ENCODE results near the gene NTPCR. TPM values are rescaled to one million over a fixed set of nuclear protein-coding genes. Genes with fewer than 3 reads are reported as not detected.

The NTPCR gene
- total RNA-seq, 1 donor from 2014 or later, result 19.2 TPM

GRCh38 chr1:232917053-232917452, 33.4 kb upstream of the NTPCR start:
- DNase-seq (no peak), ATAC-seq (ENCODE audit: low read depth) (no peak)
- peaks cover 4% of the 10 kb centered on the region for H3K27me3 Mint-ChIP-seq
- H3K4me1 Mint-ChIP-seq, result no peaks in the 10 kb centered on the region
- no peaks in the 10 kb centered on the region for H3K36me3 Mint-ChIP-seq (ENCODE audit: low read depth)
- CTCF ChIA-PET, result no interaction called here
- POLR2A ChIA-PET, result no interaction called here
- intact Hi-C loops (cut with micrococcal nuclease), result no loop called here
- no peaks in the 10 kb centered on the region for H3K9me3 Mint-ChIP-seq
- no peak overlapping the region for H3K4me3 Mint-ChIP-seq
- H3K27ac Mint-ChIP-seq, result no peak overlapping the region
- TF ChIP-seq, protein P1, sequence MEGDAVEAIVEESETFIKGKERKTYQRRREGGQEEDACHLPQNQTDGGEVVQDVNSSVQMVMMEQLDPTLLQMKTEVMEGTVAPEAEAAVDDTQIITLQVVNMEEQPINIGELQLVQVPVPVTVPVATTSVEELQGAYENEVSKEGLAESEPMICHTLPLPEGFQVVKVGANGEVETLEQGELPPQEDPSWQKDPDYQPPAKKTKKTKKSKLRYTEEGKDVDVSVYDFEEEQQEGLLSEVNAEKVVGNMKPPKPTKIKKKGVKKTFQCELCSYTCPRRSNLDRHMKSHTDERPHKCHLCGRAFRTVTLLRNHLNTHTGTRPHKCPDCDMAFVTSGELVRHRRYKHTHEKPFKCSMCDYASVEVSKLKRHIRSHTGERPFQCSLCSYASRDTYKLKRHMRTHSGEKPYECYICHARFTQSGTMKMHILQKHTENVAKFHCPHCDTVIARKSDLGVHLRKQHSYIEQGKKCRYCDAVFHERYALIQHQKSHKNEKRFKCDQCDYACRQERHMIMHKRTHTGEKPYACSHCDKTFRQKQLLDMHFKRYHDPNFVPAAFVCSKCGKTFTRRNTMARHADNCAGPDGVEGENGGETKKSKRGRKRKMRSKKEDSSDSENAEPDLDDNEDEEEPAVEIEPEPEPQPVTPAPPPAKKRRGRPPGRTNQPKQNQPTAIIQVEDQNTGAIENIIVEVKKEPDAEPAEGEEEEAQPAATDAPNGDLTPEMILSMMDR (IDR thresholded peaks at IDR 0.05), result no peak

GRCh38 chr1:232921381-232921780, 29.0 kb upstream of the NTPCR start:
- Mint-ChIP-seq H3K27me3 (peaks cover 1% of the 10 kb centered on the region), H3K36me3 (ENCODE audit: low read depth) (no peaks in the 10 kb centered on the region), H3K9me3 (no peaks in the 10 kb centered on the region), H3K4me3 (no peak overlapping the region), H3K27ac (no peak overlapping the region), H3K4me1 (no peaks in the 10 kb centered on the region)
- ChIA-PET CTCF (no interaction called here), POLR2A (no interaction called here)
- DNase-seq (no peak), ATAC-seq (ENCODE audit: low read depth) (no peak)
- TF ChIP-seq, protein P1 (IDR thresholded peaks at IDR 0.05), result no peak
- intact Hi-C loops (cut with micrococcal nuclease), result no loop called here

DNA sequence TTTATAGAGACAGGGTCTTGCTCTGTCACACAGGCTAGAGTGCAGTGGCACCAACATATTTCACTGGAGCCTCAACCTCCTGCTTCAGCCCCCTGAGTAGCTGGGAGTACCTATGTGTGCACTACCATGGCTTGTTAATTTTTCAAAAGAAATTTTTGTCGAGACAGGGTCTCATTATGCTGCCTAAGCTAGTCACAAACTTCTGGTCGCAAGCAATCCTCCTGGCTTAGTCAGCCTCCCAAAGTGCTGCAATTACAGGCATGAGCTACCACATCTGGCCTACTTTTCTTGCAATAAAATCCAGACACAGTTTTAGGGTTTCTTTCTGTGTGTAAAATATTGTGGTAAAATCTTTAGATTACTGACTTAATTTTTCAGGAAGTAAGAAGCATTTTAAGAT, 27.9 kb upstream of the NTPCR start:
- Mint-ChIP-seq H3K27me3 (no peaks in the 10 kb centered on the region), H3K27ac (no peak overlapping the region), H3K36me3 (ENCODE audit: low read depth) (no peaks in the 10 kb centered on the region), H3K9me3 (peaks cover 2% of the 10 kb centered on the region), H3K4me1 (no peaks in the 10 kb centered on the region), H3K4me3 (no peak overlapping the region)
- ChIA-PET POLR2A (no interaction called here), CTCF (no interaction called here)
- intact Hi-C loops (cut with micrococcal nuclease), result no loop called here
- ATAC-seq (ENCODE audit: low read depth), result no peak
- DNase-seq, result no peak
- TF ChIP-seq, protein P1 (IDR thresholded peaks at IDR 0.05), result no peak

GRCh38 chr1:232923739-232924386, 26.5 kb upstream of the NTPCR start:
- ATAC-seq (ENCODE audit: low read depth), result no peak
- H3K4me3 Mint-ChIP-seq, result no peak overlapping the region
- H3K36me3 Mint-ChIP-seq (ENCODE audit: low read depth), result no peaks in the 10 kb centered on the region
- TF ChIP-seq, protein P1 (IDR thresholded peaks at IDR 0.05), result no peak
- peaks cover 2% of the 10 kb centered on the region for H3K9me3 Mint-ChIP-seq
- no peak overlapping the region for H3K27ac Mint-ChIP-seq
- ChIA-PET POLR2A (no interaction called here), CTCF (no interaction called here)
- intact Hi-C loops (cut with micrococcal nuclease), result no loop called here
- no peaks in the 10 kb centered on the region for H3K4me1 Mint-ChIP-seq
- DNase-seq, result no peak
- no peaks in the 10 kb centered on the region for H3K27me3 Mint-ChIP-seq

- POLR2A ChIA-PET, result no interaction called here
- CTCF ChIA-PET, result no interaction called here
- Mint-ChIP-seq H3K4me1 (no peaks in the 10 kb centered on the region), H3K9me3 (peaks cover 2% of the 10 kb centered on the region), H3K4me3 (no peak overlapping the region), H3K27me3 (peaks cover 3% of the 10 kb centered on the region), H3K27ac (no peak overlapping the region), H3K36me3 (ENCODE audit: low read depth) (no peaks in the 10 kb centered on the region)
- intact Hi-C loops (cut with micrococcal nuclease), result no loop called here
- DNase-seq (no peak), ATAC-seq (ENCODE audit: low read depth) (no peak)
- TF ChIP-seq, protein P1 (IDR thresholded peaks at IDR 0.05), result no peak
Observed at GRCh38 chr1:232924874-232925273, 25.5 kb upstream of the NTPCR start.

Data from activated B cell treated with CpG ODN at 0.5 μM for 24 hours (primary cell).